Embryonic facial prominence (tissue), 1 donor: Measurements from ENCODE around the gene MNX1.

Experiments used
- DNase-seq: peaks from one replicate; pipeline ENCODE4 v3.0.0-alpha.2; 2016; ENCODE audit errors: extremely low spot score

MNX1 gene

GRCh38 chr7:157014635-157015555 is 4.4 kb upstream of the MNX1 start:
- DNase-seq = no peak

- no peak for DNase-seq
Measured at GRCh38 chr7:157013602-157014549, 3.4 kb upstream of the MNX1 start.

- no peak for DNase-seq
Measured at GRCh38 chr7:157013101-157013500, 2.6 kb upstream of the MNX1 start.

GRCh38 chr7:157012113-157012547 is 1.7 kb upstream of the MNX1 start:
- no peak for DNase-seq

GRCh38 chr7:157011333-157012112 is 1.1 kb upstream of the MNX1 start:
- no peak for DNase-seq

- no peak for DNase-seq
Measured at GRCh38 chr7:157009778-157010587, 480 bp downstream of the MNX1 start.

GRCh38 chr7:157009170-157009777 is 1.2 kb downstream of the MNX1 start:
- DNase-seq = no peak

GRCh38 chr7:157008206-157009169 is 2.0 kb downstream of the MNX1 start:
- DNase-seq = no peak

- DNase-seq = no peak
Measured at GRCh38 chr7:157007470-157008066, 2.9 kb downstream of the MNX1 start.

- DNase-seq = no peak
Measured at GRCh38 chr7:157006829-157007469, 3.5 kb downstream of the MNX1 start.

GRCh38 chr7:157006205-157006747 is 4.2 kb downstream of the MNX1 start:
- DNase-seq = no peak

- DNase-seq = no peak
Measured at GRCh38 chr7:157005456-157006204, 4.8 kb downstream of the MNX1 start.

GRCh38 chr7:157004521-157005455 is 5.7 kb downstream of the MNX1 start:
- DNase-seq = no peak

GRCh38 chr7:157003756-157004520 is 6.5 kb downstream of the MNX1 start:
- no peak for DNase-seq

GRCh38 chr7:157003445-157003755 is 7.1 kb downstream of the MNX1 start:
- no peak for DNase-seq
